Upper lobe of right lung (tissue), 1 donor: ENCODE results near the gene UBFD1. TPM values are rescaled to one million over a fixed set of nuclear protein-coding genes. Genes with fewer than 3 reads are reported as not detected.

Experiments used
- ATAC-seq: fragments of 200-7000 bp; cut with Tn5 transposase; one replicate; pipeline ENCODE4 v1.9.1; 2020; ENCODE audit warnings: mild to moderate bottlenecking, moderate library complexity
- DNase-seq: peaks from one replicate; pipeline ENCODE4 v3.0.0-alpha.2; 2020
- H3K27ac ChIP-seq: fragments of 200-600 bp; one replicate; pipeline ENCODE4 v1.8.0; 2022
- H3K27me3 ChIP-seq: fragments of 200-600 bp; one replicate; pipeline ENCODE4 v1.8.0; 2022; ENCODE audit warnings: mild to moderate bottlenecking
- H3K36me3 ChIP-seq: fragments of 200-600 bp; one replicate; pipeline ENCODE4 v1.8.0; 2022
- H3K4me1 ChIP-seq: fragments of 200-600 bp; one replicate; pipeline ENCODE4 v1.8.0; 2022
- H3K4me3 ChIP-seq: fragments of 200-600 bp; one replicate; pipeline ENCODE4 v1.8.0; 2022; ENCODE audit warnings: mild to moderate bottlenecking
- H3K9me3 ChIP-seq: fragments of 200-600 bp; one replicate; pipeline ENCODE4 v1.8.0; 2022
- intact Hi-C: fragments of 100-400 bp; cut with DNase I; formaldehyde crosslinking; loops from one replicate; pipeline ENCODE4 v1.11.0; 2022
- total RNA-seq: library from RNA; stranded (reverse); fragmentation: NEBNext Ultra II Directional; extraction: Animal tissue kit (Norgen Biotek cat#: 25700); gene quantifications from one replicate; pipeline ENCODE4 v1.2.1, GENCODE V29; 2021
- TF ChIP-seq, protein P1 (sequence below): fragments of 200-600 bp; IDR thresholded peaks from one replicate; pipeline ENCODE4 v1.8.0; 2022; ENCODE audit warnings: antibody characterized with exemption
- donor health status: DM: no; HTN: yes; CAD: no; lungs with severe emphysema.

Gene UBFD1
- total RNA-seq, 1 donor from 2014 or later, result 42.3 TPM

DNA sequence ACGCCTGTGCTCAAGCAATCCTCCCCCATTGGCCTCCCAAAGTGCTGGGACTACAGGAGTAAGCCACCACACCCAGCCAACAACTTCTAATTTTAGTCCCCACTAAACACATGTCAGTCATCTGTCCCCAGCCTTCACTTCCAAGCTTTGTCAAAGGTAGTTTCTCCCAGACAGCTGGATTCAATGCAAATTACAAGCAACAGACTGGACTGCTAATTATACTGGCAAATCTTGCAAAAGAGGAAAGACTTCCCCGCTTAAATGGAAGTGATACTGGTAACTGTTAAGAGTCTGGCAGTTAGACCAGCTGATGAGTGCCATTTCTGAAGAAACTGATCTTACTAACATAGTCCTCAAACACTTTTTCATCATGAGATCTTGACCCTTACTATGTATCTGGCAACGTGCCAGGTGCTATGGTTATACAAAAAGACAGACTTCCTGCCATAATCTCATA lies 39.1 kb upstream of the UBFD1 start:
- intact Hi-C loops, result no loop called here

DNA sequence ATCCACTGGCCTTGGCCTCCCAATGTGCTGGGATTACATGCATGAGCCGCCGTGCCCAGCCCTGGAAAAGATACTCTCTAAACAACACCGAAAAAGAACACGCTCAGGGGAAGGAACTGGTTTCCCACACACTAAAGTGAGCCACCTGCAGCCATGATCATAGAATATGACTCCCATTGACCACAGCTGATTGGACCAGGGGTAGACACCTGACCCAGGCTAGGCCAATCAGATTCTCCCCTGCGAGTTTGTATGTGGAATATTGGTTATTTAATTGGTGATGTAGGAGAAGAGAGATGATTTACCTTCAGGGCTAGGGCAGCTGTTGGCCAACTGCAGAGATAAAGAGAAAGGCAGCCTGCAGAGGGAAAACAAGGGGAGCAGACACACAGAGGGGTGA lies 38.2 kb upstream of the UBFD1 start:
- TF ChIP-seq, protein P1, sequence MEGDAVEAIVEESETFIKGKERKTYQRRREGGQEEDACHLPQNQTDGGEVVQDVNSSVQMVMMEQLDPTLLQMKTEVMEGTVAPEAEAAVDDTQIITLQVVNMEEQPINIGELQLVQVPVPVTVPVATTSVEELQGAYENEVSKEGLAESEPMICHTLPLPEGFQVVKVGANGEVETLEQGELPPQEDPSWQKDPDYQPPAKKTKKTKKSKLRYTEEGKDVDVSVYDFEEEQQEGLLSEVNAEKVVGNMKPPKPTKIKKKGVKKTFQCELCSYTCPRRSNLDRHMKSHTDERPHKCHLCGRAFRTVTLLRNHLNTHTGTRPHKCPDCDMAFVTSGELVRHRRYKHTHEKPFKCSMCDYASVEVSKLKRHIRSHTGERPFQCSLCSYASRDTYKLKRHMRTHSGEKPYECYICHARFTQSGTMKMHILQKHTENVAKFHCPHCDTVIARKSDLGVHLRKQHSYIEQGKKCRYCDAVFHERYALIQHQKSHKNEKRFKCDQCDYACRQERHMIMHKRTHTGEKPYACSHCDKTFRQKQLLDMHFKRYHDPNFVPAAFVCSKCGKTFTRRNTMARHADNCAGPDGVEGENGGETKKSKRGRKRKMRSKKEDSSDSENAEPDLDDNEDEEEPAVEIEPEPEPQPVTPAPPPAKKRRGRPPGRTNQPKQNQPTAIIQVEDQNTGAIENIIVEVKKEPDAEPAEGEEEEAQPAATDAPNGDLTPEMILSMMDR, result no peak
- intact Hi-C loops, result no loop called here
- Histone ChIP-seq H3K9me3 (no peaks in the 10 kb centered on the region), H3K27ac (no peak overlapping the region), H3K27me3 (no peaks in the 10 kb centered on the region), H3K36me3 (peaks cover 24% of the 10 kb centered on the region), H3K4me1 (peaks cover 6% of the 10 kb centered on the region), H3K4me3 (no peak overlapping the region)
- ATAC-seq (no peak), DNase-seq (no peak)

More for the DNA sequence above, 39.1 kb upstream of the UBFD1 start:
- Histone ChIP-seq H3K27me3 (no peaks in the 10 kb centered on the region), H3K4me3 (no peak overlapping the region), H3K36me3 (peaks cover 18% of the 10 kb centered on the region), H3K9me3 (no peaks in the 10 kb centered on the region), H3K4me1 (peaks cover 6% of the 10 kb centered on the region), H3K27ac (no peak overlapping the region)
- TF ChIP-seq, protein P1, result no peak
- peak; percentile 45 for ATAC-seq
- DNase-seq, result no peak

DNA sequence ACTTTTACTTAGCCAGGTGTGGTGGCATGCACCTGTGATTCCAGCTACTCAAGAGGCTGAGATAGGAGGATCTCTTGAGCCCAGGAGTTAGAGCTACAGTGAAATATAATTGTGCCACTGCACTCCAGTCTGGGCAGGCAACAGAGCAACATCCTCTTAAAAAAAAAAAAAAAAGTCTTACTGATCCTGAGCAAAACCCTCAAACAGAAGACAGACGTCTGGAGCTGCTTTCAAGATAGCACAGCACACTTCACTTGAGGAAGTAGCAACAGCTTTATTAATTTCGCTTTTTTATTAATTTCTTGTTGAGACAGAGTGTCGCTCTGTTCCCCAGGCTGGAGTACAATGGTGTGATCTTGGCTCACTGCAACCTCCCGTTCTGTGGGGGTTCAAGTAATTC lies 37.0 kb upstream of the UBFD1 start:
- TF ChIP-seq, protein P1, result no peak
- DNase-seq (no peak), ATAC-seq (peak; percentile 63)
- H3K27me3 ChIP-seq, result no peaks in the 10 kb centered on the region
- intact Hi-C loops, result no loop called here
- H3K9me3 ChIP-seq, result no peaks in the 10 kb centered on the region
- H3K36me3 ChIP-seq, result peaks cover 34% of the 10 kb centered on the region
- no peak overlapping the region for H3K4me3 ChIP-seq
- peak overlapping the region; percentile 61 for H3K27ac ChIP-seq
- H3K4me1 ChIP-seq, result peaks cover 6% of the 10 kb centered on the region

DNA sequence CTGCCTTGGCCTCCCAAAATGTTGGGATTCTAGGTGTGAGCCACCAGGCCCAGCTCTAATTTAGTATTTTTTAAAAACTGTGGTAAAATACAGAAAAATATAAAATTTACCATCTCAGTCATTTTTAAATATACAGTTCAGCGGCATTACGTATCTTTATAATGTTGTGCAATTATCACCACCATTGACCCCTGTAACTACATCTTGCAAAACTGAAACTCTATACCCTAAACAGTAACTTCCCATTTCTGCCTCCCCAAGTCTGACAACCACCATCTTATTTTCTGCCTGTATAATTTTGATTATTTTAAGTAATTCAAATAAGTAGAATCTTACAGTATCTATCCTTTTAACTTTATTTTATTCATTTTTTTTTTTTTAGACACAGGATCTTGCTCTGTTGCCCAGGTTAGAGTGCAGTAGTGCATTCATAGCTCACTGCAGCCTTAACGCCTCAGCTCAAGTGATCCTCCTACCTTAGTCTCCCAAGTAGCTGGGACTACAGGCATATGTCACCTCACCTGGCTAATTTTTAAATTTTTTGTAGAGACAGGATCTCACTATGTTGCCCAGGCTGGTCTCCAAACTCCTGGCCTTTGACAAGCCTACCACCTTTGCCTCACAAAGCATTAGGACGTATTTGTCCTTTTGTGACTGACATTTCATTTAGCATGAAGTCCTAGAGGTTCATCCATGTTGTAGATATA lies 36.3 kb upstream of the UBFD1 start:
- no peak overlapping the region for H3K4me3 ChIP-seq
- intact Hi-C loops, result no loop called here
- no peaks in the 10 kb centered on the region for H3K27me3 ChIP-seq
- H3K36me3 ChIP-seq, result peaks cover 34% of the 10 kb centered on the region
- H3K27ac ChIP-seq, result peak overlapping the region; percentile 61
- H3K4me1 ChIP-seq, result peaks cover 6% of the 10 kb centered on the region
- H3K9me3 ChIP-seq, result no peaks in the 10 kb centered on the region
- peak; percentile 52 for ATAC-seq
- no peak for DNase-seq
- TF ChIP-seq, protein P1, result no peak

DNA sequence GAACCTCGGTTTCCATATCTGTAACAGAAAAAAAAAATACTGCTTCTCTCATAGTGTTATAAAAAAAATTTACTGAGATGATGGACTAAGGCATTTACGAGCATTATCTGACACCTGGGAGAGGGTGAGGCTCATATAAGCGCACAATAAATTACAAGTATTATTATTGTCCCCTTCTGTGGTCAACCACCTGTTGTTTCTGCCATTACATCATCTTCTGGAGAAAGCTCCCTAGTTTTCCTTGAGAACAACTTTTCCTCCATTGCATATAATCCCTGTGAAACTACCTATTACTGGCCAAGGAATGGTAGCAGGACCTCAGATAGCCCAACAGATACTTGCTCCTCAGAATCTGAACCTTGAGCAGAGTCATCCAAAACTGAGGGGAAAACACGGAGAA lies 35.6 kb upstream of the UBFD1 start:
- H3K4me3 ChIP-seq, result no peak overlapping the region
- no peak for ATAC-seq
- intact Hi-C loops, result no loop called here
- DNase-seq, result no peak
- H3K36me3 ChIP-seq, result peaks cover 34% of the 10 kb centered on the region
- H3K27ac ChIP-seq, result no peak overlapping the region
- no peaks in the 10 kb centered on the region for H3K9me3 ChIP-seq
- peaks cover 6% of the 10 kb centered on the region for H3K4me1 ChIP-seq
- TF ChIP-seq, protein P1, result no peak
- no peaks in the 10 kb centered on the region for H3K27me3 ChIP-seq

DNA sequence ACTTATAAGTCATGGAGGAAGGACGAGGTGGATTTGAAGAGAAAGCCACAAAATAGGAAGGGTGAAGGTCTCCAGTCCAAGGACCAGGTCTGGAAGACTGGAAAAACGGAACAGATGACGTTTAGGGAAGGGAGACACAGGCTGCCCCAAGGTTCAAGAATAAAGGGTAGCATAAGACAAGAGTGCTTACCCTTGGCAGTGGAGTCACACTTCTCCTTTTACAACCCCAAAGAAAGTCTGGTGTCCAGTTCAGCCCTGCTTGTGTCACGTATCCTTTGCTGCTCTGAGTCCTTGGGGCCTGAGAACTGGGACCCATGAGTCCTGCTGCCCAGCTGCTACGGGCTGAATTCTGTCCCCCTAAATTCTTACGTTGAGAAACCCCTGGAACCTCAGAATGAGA lies 34.2 kb upstream of the UBFD1 start:
- DNase-seq (no peak), ATAC-seq (peak; percentile 52)
- H3K4me1 ChIP-seq, result peaks cover 6% of the 10 kb centered on the region
- no peaks in the 10 kb centered on the region for H3K27me3 ChIP-seq
- H3K4me3 ChIP-seq, result no peak overlapping the region
- no peak overlapping the region for H3K27ac ChIP-seq
- intact Hi-C loops, result no loop called here
- TF ChIP-seq, protein P1, result no peak
- peaks cover 40% of the 10 kb centered on the region for H3K36me3 ChIP-seq
- H3K9me3 ChIP-seq, result no peaks in the 10 kb centered on the region
